WERI-Rb-1 (cell line): ENCODE data around the gene ENTPD1.

Experiments used
- DNase-seq: peaks from one replicate; pipeline ENCODE4 v3.0.0-alpha.2; 2020
- H3K27ac ChIP-seq: fragments of 250-450 bp; sonication (Bioruptor Pico); 2 replicates; pipeline ENCODE4 v1.5.1; 2020; ENCODE audit warnings: mild to moderate bottlenecking, moderate library complexity
- H3K27me3 ChIP-seq: fragments of 250-450 bp; sonication (Bioruptor Pico); 2 replicates; pipeline ENCODE4 v1.5.1; 2021; ENCODE audit warnings: mild to moderate bottlenecking, low read depth, moderate library complexity; ENCODE audit not compliant: insufficient read depth, severe bottlenecking
- H3K36me3 ChIP-seq: fragments of 250-450 bp; sonication (Bioruptor Pico); 2 replicates; pipeline ENCODE4 v1.5.1; 2020; ENCODE audit warnings: mild to moderate bottlenecking, moderate library complexity
- H3K4me3 ChIP-seq: 2 replicates; pipeline ENCODE4 v1.5.1; 2011; ENCODE audit warnings: low read depth, mild to moderate bottlenecking, control low read depth, low read length
- H3K9me3 ChIP-seq: fragments of 250-450 bp; sonication (Bioruptor Pico); 2 replicates; pipeline ENCODE4 v1.5.1; 2021; ENCODE audit warnings: mild to moderate bottlenecking, moderate library complexity; ENCODE audit not compliant: severe bottlenecking
- TF ChIP-seq, protein P1 (sequence below): IDR thresholded peaks from 2 replicates; pipeline ENCODE4 v1.5.1; 2011; ENCODE audit warnings: low read depth, mild to moderate bottlenecking, control low read depth, inconsistent platforms, low read length

The ENTPD1 gene

GRCh38 chr10:95755511-95756004, 405 bp upstream of the ENTPD1 start:
- H3K27me3 ChIP-seq: no peaks in the 10 kb centered on the region
- H3K27ac ChIP-seq: no peak overlapping the region
- no peaks in the 10 kb centered on the region for H3K9me3 ChIP-seq
- TF ChIP-seq, protein P1, sequence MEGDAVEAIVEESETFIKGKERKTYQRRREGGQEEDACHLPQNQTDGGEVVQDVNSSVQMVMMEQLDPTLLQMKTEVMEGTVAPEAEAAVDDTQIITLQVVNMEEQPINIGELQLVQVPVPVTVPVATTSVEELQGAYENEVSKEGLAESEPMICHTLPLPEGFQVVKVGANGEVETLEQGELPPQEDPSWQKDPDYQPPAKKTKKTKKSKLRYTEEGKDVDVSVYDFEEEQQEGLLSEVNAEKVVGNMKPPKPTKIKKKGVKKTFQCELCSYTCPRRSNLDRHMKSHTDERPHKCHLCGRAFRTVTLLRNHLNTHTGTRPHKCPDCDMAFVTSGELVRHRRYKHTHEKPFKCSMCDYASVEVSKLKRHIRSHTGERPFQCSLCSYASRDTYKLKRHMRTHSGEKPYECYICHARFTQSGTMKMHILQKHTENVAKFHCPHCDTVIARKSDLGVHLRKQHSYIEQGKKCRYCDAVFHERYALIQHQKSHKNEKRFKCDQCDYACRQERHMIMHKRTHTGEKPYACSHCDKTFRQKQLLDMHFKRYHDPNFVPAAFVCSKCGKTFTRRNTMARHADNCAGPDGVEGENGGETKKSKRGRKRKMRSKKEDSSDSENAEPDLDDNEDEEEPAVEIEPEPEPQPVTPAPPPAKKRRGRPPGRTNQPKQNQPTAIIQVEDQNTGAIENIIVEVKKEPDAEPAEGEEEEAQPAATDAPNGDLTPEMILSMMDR: no peak
- no peaks in the 10 kb centered on the region for H3K36me3 ChIP-seq
- no peak for DNase-seq
- H3K4me3 ChIP-seq: no peak overlapping the region

DNA sequence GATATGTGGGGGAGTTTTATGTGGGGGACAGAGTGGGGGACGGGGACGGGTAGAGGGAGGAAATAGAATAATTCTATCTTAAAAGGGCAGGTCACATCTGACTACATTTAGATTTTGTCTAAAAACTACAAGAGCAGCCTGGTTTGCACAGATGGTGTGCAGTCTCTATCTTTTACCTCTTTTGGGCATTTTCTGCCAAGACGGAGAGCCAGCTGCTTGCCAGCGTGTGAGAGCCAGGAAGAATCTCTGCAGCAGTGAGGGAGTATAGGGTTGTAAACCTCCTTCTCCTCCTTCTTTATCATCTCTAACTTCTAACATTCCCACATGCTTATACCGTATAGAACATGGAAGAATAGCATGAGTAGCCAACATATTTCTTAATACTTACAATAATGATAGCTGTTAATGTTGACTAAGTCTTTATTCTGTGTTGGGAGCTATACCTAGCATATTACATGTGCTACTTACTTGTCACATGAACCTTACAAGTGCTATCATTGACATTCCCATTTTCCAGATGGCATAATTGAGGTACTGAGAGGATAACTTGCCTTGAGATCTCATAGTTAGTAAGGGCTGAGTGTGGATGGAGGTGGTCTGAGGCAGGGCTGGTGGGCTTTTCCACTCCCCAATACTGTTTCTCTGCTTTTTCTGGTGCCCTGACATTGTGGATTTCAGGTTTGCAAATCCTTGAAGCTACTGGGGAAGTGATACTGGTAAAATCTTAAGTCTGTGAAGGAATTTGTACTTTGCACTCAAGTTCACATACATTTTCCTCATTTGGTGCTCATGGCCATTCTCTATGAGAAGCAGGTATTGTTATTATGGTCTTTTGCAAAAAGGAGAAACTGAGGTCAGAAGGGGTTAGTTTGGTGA, 1.1 kb downstream of the ENTPD1 start:
- DNase-seq: no peak
- no peak overlapping the region for H3K4me3 ChIP-seq
- H3K27me3 ChIP-seq: no peaks in the 10 kb centered on the region
- TF ChIP-seq, protein P1: no peak
- H3K27ac ChIP-seq: no peak overlapping the region
- H3K9me3 ChIP-seq: no peaks in the 10 kb centered on the region
- no peaks in the 10 kb centered on the region for H3K36me3 ChIP-seq

- Histone ChIP-seq H3K27me3 (no peaks in the 10 kb centered on the region), H3K4me3 (no peak overlapping the region), H3K9me3 (no peaks in the 10 kb centered on the region), H3K36me3 (no peaks in the 10 kb centered on the region), H3K27ac (no peak overlapping the region)
- TF ChIP-seq, protein P1: no peak
- no peak for DNase-seq
These were observed 2.5 kb downstream of the ENTPD1 start for GRCh38 chr10:95758351-95759025.

- Histone ChIP-seq H3K36me3 (no peaks in the 10 kb centered on the region), H3K4me3 (no peak overlapping the region), H3K27ac (no peak overlapping the region), H3K27me3 (no peaks in the 10 kb centered on the region), H3K9me3 (no peaks in the 10 kb centered on the region)
- TF ChIP-seq, protein P1: no peak
- DNase-seq: no peak
These were observed 3.4 kb downstream of the ENTPD1 start for GRCh38 chr10:95759233-95759826.

DNA sequence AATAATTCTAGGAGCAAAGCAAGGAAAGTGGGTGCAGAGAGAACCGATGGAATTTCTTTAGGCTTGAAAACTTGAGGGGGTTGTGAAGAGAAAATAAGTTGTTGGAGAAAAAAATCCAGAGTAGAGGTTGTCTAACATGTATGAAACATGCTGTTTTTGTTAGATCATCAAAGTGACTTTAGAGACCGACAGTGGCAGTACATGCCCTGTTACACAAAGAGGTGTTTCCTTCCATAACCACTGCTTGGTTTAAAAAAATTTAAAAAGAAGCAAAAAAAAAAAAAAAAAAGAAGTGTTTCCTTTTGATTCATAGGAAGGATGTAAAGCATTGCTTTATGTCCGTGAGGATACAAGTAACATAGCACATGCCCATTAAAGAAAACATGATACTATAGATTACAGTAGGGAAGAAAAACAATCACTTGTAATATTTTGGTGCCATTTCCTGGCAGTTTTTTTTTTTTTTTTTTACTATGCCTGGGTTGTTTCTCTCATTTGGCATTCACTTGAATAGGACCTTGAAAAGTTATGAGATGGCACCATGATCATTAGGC, 6.1 kb downstream of the ENTPD1 start:
- H3K9me3 ChIP-seq: peaks cover 2% of the 10 kb centered on the region
- no peak overlapping the region for H3K4me3 ChIP-seq
- H3K36me3 ChIP-seq: no peaks in the 10 kb centered on the region
- TF ChIP-seq, protein P1: no peak
- no peak for DNase-seq
- H3K27me3 ChIP-seq: no peaks in the 10 kb centered on the region
- no peak overlapping the region for H3K27ac ChIP-seq
